Neural cell (in vitro differentiated cells): ENCODE measurements around the gene DNAJC7. TPM values are rescaled to one million over a fixed set of nuclear protein-coding genes. Genes with fewer than 3 reads are reported as not detected.

Source experiments
- H2AFZ ChIP-seq: fragments of 200-600, 300-800 bp; sonication (generic), shearing (Covaris generic); 2 replicates; pipeline ENCODE4 v1.6.0; 2014; ENCODE audit warnings: low read depth, mild to moderate bottlenecking, antibody characterized with exemption, low read length, moderate library complexity
- H3F3A ChIP-seq: fragments of 200-600 bp; shearing (Covaris generic); 2 replicates; pipeline ENCODE4 v1.6.1; 2016; ENCODE audit warnings: mild to moderate bottlenecking, moderate library complexity, mixed read lengths, antibody characterized with exemption, low read length; ENCODE audit not compliant: insufficient read depth, poor library complexity, severe bottlenecking
- H3K27ac ChIP-seq: fragments of 200-600, 300-800 bp; sonication (generic), shearing (Covaris generic); 2 replicates; pipeline ENCODE4 v1.5.1; 2014; ENCODE audit warnings: mild to moderate bottlenecking, low read length, moderate library complexity
- H3K27me3 ChIP-seq: fragments of 300-800, 200-600 bp; sonication (generic), shearing (Covaris generic); 2 replicates; pipeline ENCODE4 v1.6.0; 2014; ENCODE audit warnings: mild to moderate bottlenecking, low read depth, low read length, moderate library complexity; ENCODE audit not compliant: insufficient read depth
- H3K36me3 ChIP-seq: fragments of 300-800, 200-600 bp; sonication (generic), shearing (Covaris generic); 2 replicates; pipeline ENCODE4 v1.5.1; 2014; ENCODE audit warnings: mild to moderate bottlenecking, antibody characterized with exemption, low read length, moderate library complexity; ENCODE audit not compliant: insufficient read depth
- H3K4me2 ChIP-seq: fragments of 300-800, 200-600 bp; sonication (generic), shearing (Covaris generic); 2 replicates; pipeline ENCODE4 v1.6.0; 2014; ENCODE audit warnings: mild to moderate bottlenecking, low read length
- H3K4me3 ChIP-seq: fragments of 300-800, 200-600 bp; sonication (generic), shearing (Covaris generic); 2 replicates; pipeline ENCODE4 v1.5.1; 2014; ENCODE audit warnings: mild to moderate bottlenecking, low read length, moderate library complexity
- H3K79me2 ChIP-seq: fragments of 200-600 bp; shearing (Covaris generic); replicated peaks from 2 replicates; pipeline ENCODE4 v1.6.0; 2014; ENCODE audit warnings: mild to moderate bottlenecking, low read length, moderate library complexity; ENCODE audit not compliant: insufficient read depth
- H3K9ac ChIP-seq: fragments of 300-800, 200-600 bp; sonication (generic), shearing (Covaris generic); 2 replicates; pipeline ENCODE4 v1.6.1; 2016; ENCODE audit warnings: mild to moderate bottlenecking, low read length, mixed read lengths
- H3K9me2 ChIP-seq: fragments of 200-600 bp; shearing (Covaris generic); 2 replicates; pipeline ENCODE4 v1.6.1; 2016; ENCODE audit warnings: mild to moderate bottlenecking, low read length, mixed read lengths; ENCODE audit not compliant: insufficient read depth
- H3K9me3 ChIP-seq: fragments of 200-600, 300-800 bp; sonication (generic), shearing (Covaris generic); 2 replicates; pipeline ENCODE4 v1.6.1; 2016; ENCODE audit warnings: mild to moderate bottlenecking, mixed run types, low read length, moderate library complexity, mixed read lengths
- H4K20me1 ChIP-seq: fragments of 200-600 bp; shearing (Covaris generic); 2 replicates; pipeline ENCODE4 v1.6.1; 2016; ENCODE audit warnings: mild to moderate bottlenecking, mixed run types; ENCODE audit not compliant: insufficient read depth
- EP300 ChIP-seq: fragments of 450-650 bp; conservative IDR thresholded peaks from 2 replicates; pipeline ENCODE4 v1.6.1; 2014; ENCODE audit warnings: antibody characterized with exemption, mild to moderate bottlenecking, moderate library complexity; ENCODE audit not compliant: poor library complexity, severe bottlenecking
- EZH2 ChIP-seq: fragments of 200-600, 300-800 bp; shearing (Covaris generic), sonication (generic); IDR thresholded peaks from 2 replicates; pipeline ENCODE4 v1.6.1; 2014; ENCODE audit warnings: antibody characterized with exemption, low read length, borderline replicate concordance, mild to moderate bottlenecking; ENCODE audit not compliant: insufficient read depth, poor library complexity, severe bottlenecking
- MXI1 ChIP-seq: fragments of 450-650 bp; conservative IDR thresholded peaks from 2 replicates; pipeline ENCODE4 v1.6.1; 2014; ENCODE audit warnings: antibody characterized with exemption, mild to moderate bottlenecking; ENCODE audit not compliant: poor library complexity, severe bottlenecking
- POLR2AphosphoS5 ChIP-seq: IDR thresholded peaks from 2 replicates; pipeline ENCODE4 v1.6.1; 2012
- RAD21 ChIP-seq: fragments of 450-650 bp; conservative IDR thresholded peaks from 2 replicates; pipeline ENCODE4 v1.6.1; 2014; ENCODE audit warnings: antibody characterized with exemption, mild to moderate bottlenecking, moderate library complexity
- SMC3 ChIP-seq: fragments of 450-650 bp; conservative IDR thresholded peaks from 2 replicates; pipeline ENCODE4 v1.6.1; 2014; ENCODE audit warnings: antibody characterized with exemption, mild to moderate bottlenecking, moderate library complexity; ENCODE audit not compliant: poor library complexity
- TAF1 ChIP-seq: IDR thresholded peaks from 2 replicates; pipeline ENCODE4 v1.6.1; 2012; ENCODE audit warnings: low read depth
- polyA plus RNA-seq: library from polyadenylated mRNA; depleted of rRNA; stranded (reverse); fragments of >200 nt; gene quantifications from 2 replicates; pipeline ENCODE4 v1.2.3, GENCODE V29; 2014
- TF ChIP-seq, protein P1 (sequence below): fragments of 450-650 bp; IDR thresholded peaks from 2 replicates; pipeline ENCODE4 v1.5.1; 2014; ENCODE audit warnings: antibody characterized with exemption, mild to moderate bottlenecking, moderate library complexity; ENCODE audit not compliant: poor library complexity, severe bottlenecking
- TF ChIP-seq, protein P2 (sequence below): IDR thresholded peaks from 2 replicates; pipeline ENCODE4 v1.6.1; 2012; ENCODE audit warnings: borderline replicate concordance

DNAJC7 gene
- polyA plus RNA-seq, 1 donor from 2014 or later: 126 TPM

- Histone ChIP-seq H3F3A (no peaks in the 10 kb centered on the region), H3K9me3 (no peaks in the 10 kb centered on the region), H3K9me2 (no peaks in the 10 kb centered on the region), H3K9ac (no peak overlapping the region), H3K79me2 (no peaks in the 10 kb centered on the region), H3K36me3 (peaks cover 5% of the 10 kb centered on the region), H3K27ac (no peak overlapping the region), H3K27me3 (no peaks in the 10 kb centered on the region), H3K4me2 (no peak overlapping the region), H4K20me1 (no peaks in the 10 kb centered on the region), H3K4me3 (no peak overlapping the region), H2AFZ (no peak overlapping the region)
- TF ChIP-seq TAF1 (no peak), SMC3 (no peak), MXI1 (no peak), POLR2AphosphoS5 (no peak), EZH2 (no peak), EP300 (no peak), RAD21 (no peak)
- TF ChIP-seq, protein P1, sequence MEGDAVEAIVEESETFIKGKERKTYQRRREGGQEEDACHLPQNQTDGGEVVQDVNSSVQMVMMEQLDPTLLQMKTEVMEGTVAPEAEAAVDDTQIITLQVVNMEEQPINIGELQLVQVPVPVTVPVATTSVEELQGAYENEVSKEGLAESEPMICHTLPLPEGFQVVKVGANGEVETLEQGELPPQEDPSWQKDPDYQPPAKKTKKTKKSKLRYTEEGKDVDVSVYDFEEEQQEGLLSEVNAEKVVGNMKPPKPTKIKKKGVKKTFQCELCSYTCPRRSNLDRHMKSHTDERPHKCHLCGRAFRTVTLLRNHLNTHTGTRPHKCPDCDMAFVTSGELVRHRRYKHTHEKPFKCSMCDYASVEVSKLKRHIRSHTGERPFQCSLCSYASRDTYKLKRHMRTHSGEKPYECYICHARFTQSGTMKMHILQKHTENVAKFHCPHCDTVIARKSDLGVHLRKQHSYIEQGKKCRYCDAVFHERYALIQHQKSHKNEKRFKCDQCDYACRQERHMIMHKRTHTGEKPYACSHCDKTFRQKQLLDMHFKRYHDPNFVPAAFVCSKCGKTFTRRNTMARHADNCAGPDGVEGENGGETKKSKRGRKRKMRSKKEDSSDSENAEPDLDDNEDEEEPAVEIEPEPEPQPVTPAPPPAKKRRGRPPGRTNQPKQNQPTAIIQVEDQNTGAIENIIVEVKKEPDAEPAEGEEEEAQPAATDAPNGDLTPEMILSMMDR: no peak
- TF ChIP-seq, protein P2, sequence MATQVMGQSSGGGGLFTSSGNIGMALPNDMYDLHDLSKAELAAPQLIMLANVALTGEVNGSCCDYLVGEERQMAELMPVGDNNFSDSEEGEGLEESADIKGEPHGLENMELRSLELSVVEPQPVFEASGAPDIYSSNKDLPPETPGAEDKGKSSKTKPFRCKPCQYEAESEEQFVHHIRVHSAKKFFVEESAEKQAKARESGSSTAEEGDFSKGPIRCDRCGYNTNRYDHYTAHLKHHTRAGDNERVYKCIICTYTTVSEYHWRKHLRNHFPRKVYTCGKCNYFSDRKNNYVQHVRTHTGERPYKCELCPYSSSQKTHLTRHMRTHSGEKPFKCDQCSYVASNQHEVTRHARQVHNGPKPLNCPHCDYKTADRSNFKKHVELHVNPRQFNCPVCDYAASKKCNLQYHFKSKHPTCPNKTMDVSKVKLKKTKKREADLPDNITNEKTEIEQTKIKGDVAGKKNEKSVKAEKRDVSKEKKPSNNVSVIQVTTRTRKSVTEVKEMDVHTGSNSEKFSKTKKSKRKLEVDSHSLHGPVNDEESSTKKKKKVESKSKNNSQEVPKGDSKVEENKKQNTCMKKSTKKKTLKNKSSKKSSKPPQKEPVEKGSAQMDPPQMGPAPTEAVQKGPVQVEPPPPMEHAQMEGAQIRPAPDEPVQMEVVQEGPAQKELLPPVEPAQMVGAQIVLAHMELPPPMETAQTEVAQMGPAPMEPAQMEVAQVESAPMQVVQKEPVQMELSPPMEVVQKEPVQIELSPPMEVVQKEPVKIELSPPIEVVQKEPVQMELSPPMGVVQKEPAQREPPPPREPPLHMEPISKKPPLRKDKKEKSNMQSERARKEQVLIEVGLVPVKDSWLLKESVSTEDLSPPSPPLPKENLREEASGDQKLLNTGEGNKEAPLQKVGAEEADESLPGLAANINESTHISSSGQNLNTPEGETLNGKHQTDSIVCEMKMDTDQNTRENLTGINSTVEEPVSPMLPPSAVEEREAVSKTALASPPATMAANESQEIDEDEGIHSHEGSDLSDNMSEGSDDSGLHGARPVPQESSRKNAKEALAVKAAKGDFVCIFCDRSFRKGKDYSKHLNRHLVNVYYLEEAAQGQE: no peak
Measured at GRCh38 chr17:41939044-41939692, 78.1 kb downstream of the DNAJC7 start.

DNA sequence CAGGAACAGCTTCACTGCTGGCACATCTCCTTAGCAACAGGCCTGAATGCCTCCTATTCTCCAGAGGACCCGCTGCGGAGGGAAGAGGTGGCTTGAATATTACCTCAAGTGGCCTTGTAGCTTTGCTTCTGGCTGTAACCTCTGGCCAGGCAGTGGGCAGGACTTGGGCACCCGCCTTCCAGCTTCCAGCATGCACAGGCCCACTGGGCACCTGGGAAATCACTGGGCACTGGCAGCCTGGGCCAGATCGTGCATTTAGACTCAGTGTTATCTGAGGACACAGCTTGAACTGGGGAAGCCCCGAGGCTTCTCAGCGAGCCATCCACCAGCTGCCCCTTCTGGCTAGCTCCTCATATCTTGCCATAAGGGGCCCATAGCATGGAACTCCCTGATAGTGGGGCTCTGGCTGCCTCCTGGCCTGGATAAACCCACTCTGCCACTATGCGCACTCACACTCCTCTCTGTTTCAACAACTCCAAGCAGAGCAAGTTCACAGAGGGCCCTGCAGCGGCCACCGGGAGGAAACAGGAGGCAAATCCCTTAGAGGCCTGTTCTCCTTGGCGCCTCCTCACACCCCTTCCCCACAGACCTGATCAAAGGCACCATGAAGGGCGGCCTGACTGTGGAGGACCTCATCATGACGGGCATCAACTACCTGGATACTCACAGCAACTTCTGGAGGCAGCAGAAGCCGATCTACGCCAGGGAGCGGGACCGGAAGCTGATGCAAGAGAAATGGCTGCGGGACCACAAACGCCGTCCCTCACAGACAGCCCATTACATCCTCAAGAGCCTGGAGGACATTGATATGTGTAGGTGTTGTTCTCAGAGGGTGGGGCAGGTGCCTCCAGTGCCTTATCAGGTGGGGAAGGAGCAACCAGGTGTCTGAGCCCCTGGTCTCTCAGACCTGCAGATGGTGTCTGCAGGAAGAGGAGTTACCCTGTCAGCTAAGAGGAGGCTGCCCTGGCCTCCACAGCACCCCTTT is 79.0 kb downstream of the DNAJC7 start:
- Histone ChIP-seq H3K27me3 (no peaks in the 10 kb centered on the region), H3K27ac (no peak overlapping the region), H3F3A (no peaks in the 10 kb centered on the region), H2AFZ (no peak overlapping the region), H3K9me2 (no peaks in the 10 kb centered on the region), H3K9ac (no peak overlapping the region), H3K4me3 (no peak overlapping the region), H3K79me2 (no peaks in the 10 kb centered on the region), H3K9me3 (no peaks in the 10 kb centered on the region), H4K20me1 (no peaks in the 10 kb centered on the region), H3K36me3 (peaks cover 5% of the 10 kb centered on the region), H3K4me2 (no peak overlapping the region)
- TF ChIP-seq, protein P1: no peak
- TF ChIP-seq MXI1 (no peak), SMC3 (no peak), RAD21 (no peak), TAF1 (no peak), EZH2 (no peak), POLR2AphosphoS5 (no peak), EP300 (no peak)
- TF ChIP-seq, protein P2: no peak
